Endodermal cell (in vitro differentiated cells): Measurements from ENCODE around the gene ARHGAP1. TPM values are rescaled to one million over a fixed set of nuclear protein-coding genes. Genes with fewer than 3 reads are reported as not detected.

Experiments
- DNase-seq: peaks from one replicate; pipeline ENCODE4 v3.0.0-alpha.2; 2017
- H3K27ac ChIP-seq: 2 replicates; pipeline ENCODE4 v1.5.1; 2013; ENCODE audit warnings: mild to moderate bottlenecking, low read depth, low read length, moderate library complexity
- H3K27me3 ChIP-seq: 2 replicates; pipeline ENCODE4 v1.6.1; 2013; ENCODE audit warnings: mild to moderate bottlenecking, low read length, moderate library complexity; ENCODE audit not compliant: insufficient read depth, control insufficient read depth, poor library complexity, severe bottlenecking
- H3K36me3 ChIP-seq: 2 replicates; pipeline ENCODE4 v1.7.0; 2013; ENCODE audit warnings: mild to moderate bottlenecking, low read length, moderate library complexity; ENCODE audit not compliant: control insufficient read depth, insufficient read depth
- H3K4me1 ChIP-seq: one replicate; pipeline ENCODE4 v1.7.0; 2013; ENCODE audit warnings: low read length; ENCODE audit not compliant: control insufficient read depth, insufficient read depth
- H3K4me3 ChIP-seq: 2 replicates; pipeline ENCODE4 v1.5.1; 2013; ENCODE audit warnings: mild to moderate bottlenecking, low read length, moderate library complexity
- H3K9ac ChIP-seq: 2 replicates; pipeline ENCODE4 v1.6.1; 2013; ENCODE audit warnings: mild to moderate bottlenecking, low read length, moderate library complexity; ENCODE audit not compliant: poor library complexity, severe bottlenecking; ENCODE audit errors: extremely low read depth
- H3K9me3 ChIP-seq: 2 replicates; pipeline ENCODE4 v1.6.1; 2013; ENCODE audit warnings: mild to moderate bottlenecking, low read length, moderate library complexity; ENCODE audit not compliant: control insufficient read depth
- H3K27ac Mint-ChIP-seq: 2 replicates; pipeline ENCODE4 v1.8.0; 2020; ENCODE audit warnings: mixed read lengths
- H3K27me3 Mint-ChIP-seq: 2 replicates; pipeline ENCODE4 v1.8.0; 2021; ENCODE audit warnings: mild to moderate bottlenecking, mixed read lengths; ENCODE audit not compliant: insufficient read depth
- H3K36me3 Mint-ChIP-seq: 2 replicates; pipeline ENCODE4 v1.8.0; 2020; ENCODE audit warnings: low read depth, mixed read lengths
- H3K4me1 Mint-ChIP-seq: 2 replicates; pipeline ENCODE4 v1.8.0; 2020; ENCODE audit warnings: mixed read lengths
- H3K4me3 Mint-ChIP-seq: 2 replicates; pipeline ENCODE4 v1.8.0; 2020; ENCODE audit warnings: mild to moderate bottlenecking, moderate library complexity, mixed read lengths
- H3K9me3 Mint-ChIP-seq: 2 replicates; pipeline ENCODE4 v1.8.0; 2020; ENCODE audit warnings: mild to moderate bottlenecking, mixed read lengths
- CTCF ChIP-seq: fragments of 200-600 bp; sonication (generic); conservative IDR thresholded peaks from 2 replicates; pipeline ENCODE4 v1.5.0; 2021; ENCODE audit warnings: antibody characterized with exemption, mild to moderate bottlenecking
- WGBS, 2 experiments: methylation state at CpG; one replicate each; pipeline versions ENCODE4 v1.1.5 to v1.1.7; 2013; ENCODE audit warnings: missing lambda C conversion rate in 2 of 2, mixed read lengths in 1 of 2; ENCODE audit not compliant: insufficient coverage in 1 of 2, insufficient read length in 1 of 2; 5-methylcytosine and 5-hydroxymethylcytosine counted together
- total RNA-seq, 2 donors: library from RNA; stranded (reverse); fragmentation: NEBNext Ultra II Directional in 1 of 2; extraction: Animal tissue kit (Norgen Biotek cat#: 25700) in 1 of 2; gene quantifications; 2 replicates in 1 of 2; 3 replicates in 1 of 2; pipeline ENCODE4 v1.2.1, GENCODE V29; 2021

ARHGAP1 gene
- total RNA-seq, 2 donors from 2014 or later = 53.4 to 56.6 TPM

GRCh38 chr11:46724088-46724487 is 23.7 kb upstream of the ARHGAP1 start:
- H3K27me3 Mint-ChIP-seq = no peaks in the 10 kb centered on the region
- no peak for TF ChIP-seq CTCF
- WGBS, 2 experiments = 77 to 80% methylated on average over 4 to 8 of the region's 8 CpGs

GRCh38 chr11:46723359-46723680 is 22.9 kb upstream of the ARHGAP1 start:
- no peak for TF ChIP-seq CTCF
- Mint-ChIP-seq H3K36me3 (no peaks in the 10 kb centered on the region), H3K9me3 (no peaks in the 10 kb centered on the region), H3K4me3 (no peak overlapping the region), H3K4me1 (peaks cover 12% of the 10 kb centered on the region), H3K27ac (no peak overlapping the region), H3K27me3 (no peaks in the 10 kb centered on the region)
- Histone ChIP-seq H3K4me3 (no peak overlapping the region), H3K4me1 (no peaks in the 10 kb centered on the region), H3K36me3 (no peaks in the 10 kb centered on the region), H3K9me3 (no peaks in the 10 kb centered on the region), H3K27me3 (no peaks in the 10 kb centered on the region), H3K27ac (no peak overlapping the region), H3K9ac (no peak overlapping the region)
- no peak for DNase-seq
- 83 to 100% methylated on average over 3 to 8 of the region's 8 CpGs for WGBS, 2 experiments

More at GRCh38 chr11:46724088-46724487, 23.7 kb upstream of the ARHGAP1 start:
- H3K4me3 Mint-ChIP-seq = no peak overlapping the region
- Histone ChIP-seq H3K4me3 (no peak overlapping the region), H3K4me1 (no peaks in the 10 kb centered on the region), H3K9me3 (no peaks in the 10 kb centered on the region), H3K36me3 (no peaks in the 10 kb centered on the region), H3K9ac (no peak overlapping the region), H3K27ac (peak overlapping the region; percentile 44), H3K27me3 (no peaks in the 10 kb centered on the region)
- H3K4me1 Mint-ChIP-seq = peaks cover 7% of the 10 kb centered on the region
- H3K9me3 Mint-ChIP-seq = no peaks in the 10 kb centered on the region
- DNase-seq = no peak
- H3K36me3 Mint-ChIP-seq = no peaks in the 10 kb centered on the region
- H3K27ac Mint-ChIP-seq = peak overlapping the region; percentile 36

- H3K27ac ChIP-seq = no peak overlapping the region
- WGBS, 2 experiments = 91 to 93% methylated on average over 11 of the region's 11 CpGs
- DNase-seq = no peak
- no peak for TF ChIP-seq CTCF
- H3K4me3 Mint-ChIP-seq = no peak overlapping the region
- H3K9me3 ChIP-seq = no peaks in the 10 kb centered on the region
- H3K27me3 Mint-ChIP-seq = no peaks in the 10 kb centered on the region
- H3K27ac Mint-ChIP-seq = no peak overlapping the region
- H3K4me1 Mint-ChIP-seq = peaks cover 15% of the 10 kb centered on the region
- H3K4me1 ChIP-seq = no peaks in the 10 kb centered on the region
- H3K36me3 ChIP-seq = no peaks in the 10 kb centered on the region
- H3K27me3 ChIP-seq = no peaks in the 10 kb centered on the region
- no peak overlapping the region for H3K9ac ChIP-seq
- no peaks in the 10 kb centered on the region for H3K36me3 Mint-ChIP-seq
- no peak overlapping the region for H3K4me3 ChIP-seq
- no peaks in the 10 kb centered on the region for H3K9me3 Mint-ChIP-seq
These were observed 22.3 kb upstream of the ARHGAP1 start for GRCh38 chr11:46722566-46723358.
